Stimulated activated CD8-positive, alpha-beta memory T cell treated with anti-CD3 and anti-CD28 coated beads, Interleukin-15, amount 100 ng/mL, for 48 hours (primary cell): Measurements from ENCODE around the gene AGK.

Source experiments
- DNase-seq, 2 donors: peaks; one replicate each; pipeline ENCODE4 v3.0.0-alpha.2; 2020; ENCODE audit warnings: low read depth in 2 of 2

The AGK gene

DNA sequence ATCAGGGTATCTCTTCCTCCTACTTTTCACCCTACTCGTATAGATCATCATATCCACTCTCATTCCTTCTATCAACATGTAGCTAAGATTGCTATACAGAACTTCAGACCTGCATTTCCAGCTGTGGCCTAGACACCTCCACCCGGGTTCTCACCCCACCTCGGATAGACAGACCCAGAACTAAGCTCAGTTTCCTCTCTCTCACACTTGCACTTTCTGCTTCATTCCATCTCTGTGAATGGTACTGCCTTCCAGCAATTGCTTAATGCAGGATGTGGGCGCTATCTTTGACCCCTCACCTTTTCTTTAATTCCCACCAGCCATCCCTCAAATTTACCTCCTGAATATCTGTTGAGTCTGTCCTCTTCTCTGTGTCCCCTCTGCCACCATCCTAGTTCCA lies 35.7 kb downstream of the AGK start:
- DNase-seq = no peak

DNA sequence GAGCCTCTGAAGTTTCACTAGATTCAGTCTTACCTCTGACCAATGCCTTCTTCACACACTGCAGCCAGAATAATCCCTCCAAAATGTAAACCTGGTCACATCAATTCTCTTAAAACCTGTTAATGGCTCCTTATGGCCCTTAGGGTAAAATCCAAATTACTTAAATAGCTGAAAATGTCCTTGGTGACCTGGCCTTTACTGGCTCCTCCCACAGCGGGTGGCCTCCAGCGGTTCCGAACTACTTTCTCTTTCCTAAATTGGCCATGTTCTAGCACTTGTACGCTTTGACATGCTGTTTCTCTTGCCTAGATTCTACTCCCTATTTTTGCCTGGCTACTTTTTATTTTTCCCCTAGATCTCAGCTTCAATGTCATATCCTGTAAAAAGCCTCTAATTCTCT lies 36.1 kb downstream of the AGK start:
- no peak for DNase-seq

DNA sequence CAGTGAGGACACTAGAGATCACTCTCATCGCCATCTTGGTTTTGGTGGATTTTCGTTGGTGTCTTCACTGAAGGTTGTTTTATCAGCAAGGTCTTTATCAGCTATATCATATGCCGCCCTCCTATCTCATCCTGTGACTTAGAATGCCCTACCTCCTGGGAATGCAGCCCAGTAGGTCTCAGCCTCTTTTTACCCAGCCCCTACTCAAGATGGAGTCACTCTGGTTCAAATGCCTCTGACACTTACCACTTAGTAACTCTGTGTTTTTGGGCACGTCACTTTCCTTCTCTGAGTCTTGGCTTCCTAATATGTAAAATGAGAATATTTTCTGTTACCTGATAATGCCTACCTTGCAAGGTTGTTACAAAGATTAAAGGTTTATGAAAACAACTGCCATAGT lies 37.7 kb downstream of the AGK start:
- no peak for DNase-seq

DNA sequence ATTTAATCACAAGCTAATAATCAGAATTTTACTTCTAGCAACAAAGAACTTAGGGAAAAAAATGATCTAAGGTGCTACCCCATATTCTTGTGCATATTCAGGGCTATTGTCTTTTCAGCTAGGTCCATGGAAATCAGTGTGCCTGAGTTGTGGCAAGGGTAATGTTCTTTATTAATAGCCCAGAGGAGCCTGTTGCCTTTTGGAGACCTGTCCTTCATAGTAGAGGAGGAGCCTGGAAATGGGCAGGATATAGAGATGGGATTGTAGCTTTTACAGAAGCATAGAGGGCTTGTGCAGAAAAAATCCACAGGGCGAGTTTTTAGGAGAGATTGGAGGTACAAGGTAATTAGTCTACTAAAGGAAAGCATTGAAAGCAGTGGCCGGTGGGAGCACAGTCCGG lies 38.9 kb downstream of the AGK start:
- no peak for DNase-seq

DNA sequence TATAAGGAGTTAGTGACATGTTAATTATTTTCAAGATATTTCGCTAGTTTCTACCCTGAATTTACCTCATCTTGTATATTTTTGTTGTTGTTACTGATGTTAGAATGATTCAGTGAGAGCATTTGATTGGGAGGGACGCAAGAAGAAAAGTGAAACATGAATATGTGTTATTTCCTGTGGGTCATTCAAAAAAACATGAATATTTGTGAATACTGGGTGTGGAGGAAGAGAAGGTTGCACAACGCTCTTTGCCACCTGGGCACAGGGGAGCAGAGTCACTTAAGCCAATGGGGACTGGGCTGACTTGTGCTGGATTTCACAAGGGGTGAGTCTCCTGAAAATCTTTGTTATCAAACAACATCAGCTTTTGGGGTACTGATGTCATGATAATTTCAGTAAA lies 39.5 kb downstream of the AGK start:
- no peak for DNase-seq

DNA sequence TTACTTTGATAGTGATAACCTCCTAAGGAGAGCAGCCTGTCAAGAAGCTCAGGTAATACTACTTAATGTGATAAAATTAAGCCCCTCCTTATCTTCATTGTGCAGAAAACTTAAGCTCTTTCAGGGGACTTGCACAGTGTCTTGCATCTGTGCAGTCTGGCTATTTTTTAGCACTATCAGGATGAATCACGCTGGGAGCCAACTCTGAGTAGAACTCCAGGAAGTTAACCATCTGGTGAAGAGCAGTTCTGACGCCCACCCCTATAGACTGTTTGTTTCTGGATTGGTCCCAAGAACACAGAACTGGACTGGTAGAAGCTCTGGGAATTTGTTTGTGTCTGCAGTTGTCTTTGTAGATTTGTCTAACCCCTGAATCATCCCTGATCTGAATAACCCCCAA lies 41.9 kb downstream of the AGK start:
- DNase-seq = no peak

DNA sequence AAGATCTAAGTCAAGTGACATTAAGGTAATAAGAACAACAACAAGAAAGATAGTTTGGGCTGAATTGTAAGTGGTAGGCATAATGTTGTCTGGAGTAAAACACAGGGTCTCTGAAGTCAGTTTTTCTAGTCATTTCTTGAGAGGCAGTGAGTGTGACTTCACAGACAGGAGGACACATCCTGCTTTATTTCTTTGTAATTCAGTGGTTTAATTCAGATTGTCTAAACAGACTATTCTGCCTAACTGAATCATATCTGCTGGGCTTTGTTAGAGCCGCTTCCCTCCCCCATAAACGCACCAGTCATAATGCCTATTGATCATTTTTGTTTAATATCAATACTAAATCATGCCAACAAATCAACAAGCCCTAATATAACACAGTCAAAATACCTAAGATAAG lies 46.8 kb downstream of the AGK start:
- no peak for DNase-seq

DNA sequence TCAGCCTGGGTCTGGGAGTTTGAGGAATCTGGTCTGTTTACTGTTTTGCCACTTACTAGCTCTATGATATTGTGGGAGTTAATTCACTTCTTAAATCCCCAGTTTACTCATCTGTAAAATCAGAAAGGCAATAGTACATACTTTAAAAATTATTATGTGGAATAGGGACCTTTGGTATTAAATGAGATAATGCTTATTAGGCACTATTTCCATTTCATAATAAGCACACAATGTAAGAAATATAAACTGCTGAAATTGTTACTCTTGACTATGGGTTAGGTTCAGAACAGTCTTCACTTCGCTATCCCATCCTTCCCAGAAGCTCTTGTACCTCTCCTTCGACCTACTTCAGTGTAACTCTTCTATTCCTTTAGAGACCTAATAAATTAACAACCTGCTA lies 47.2 kb downstream of the AGK start:
- DNase-seq = no peak

DNA sequence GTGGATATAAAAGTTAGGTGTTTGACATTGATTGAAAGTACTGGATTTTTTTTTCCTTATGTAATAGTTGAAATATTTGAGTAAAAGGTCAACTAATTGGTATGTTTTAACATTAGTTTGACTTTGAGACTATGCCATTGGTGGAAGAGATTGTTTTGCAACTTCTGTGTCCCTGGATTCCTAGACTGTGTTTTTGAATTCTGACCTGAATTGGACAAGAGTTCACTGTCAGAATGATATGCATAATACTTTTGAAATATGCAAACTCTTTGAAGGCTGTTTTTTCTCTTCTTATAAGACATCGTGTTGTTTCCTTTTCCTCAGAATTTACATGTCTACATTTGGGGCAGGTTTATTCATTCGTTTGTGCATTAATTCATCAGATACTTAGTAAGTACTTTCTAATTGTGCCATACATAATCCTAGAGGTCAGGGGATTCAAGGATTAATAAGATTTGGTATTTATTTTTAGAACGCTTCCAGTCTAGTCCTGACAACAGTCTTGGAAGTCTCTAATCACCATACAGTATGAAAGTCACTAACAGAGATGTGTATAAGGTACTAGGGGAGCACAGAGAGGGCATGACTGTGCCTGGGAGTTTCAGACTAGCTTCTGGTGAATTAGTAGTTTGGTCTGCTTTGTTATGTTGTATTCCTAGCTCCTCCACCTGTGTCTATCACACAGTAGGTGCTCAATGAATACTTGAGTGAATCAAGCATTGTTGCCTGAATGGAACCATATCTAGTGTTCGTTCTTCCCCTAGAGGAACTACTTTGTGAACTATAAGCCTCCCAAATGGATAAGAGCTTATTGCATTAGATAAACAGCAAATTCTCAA lies 49.2 kb downstream of the AGK start:
- no peak for DNase-seq

DNA sequence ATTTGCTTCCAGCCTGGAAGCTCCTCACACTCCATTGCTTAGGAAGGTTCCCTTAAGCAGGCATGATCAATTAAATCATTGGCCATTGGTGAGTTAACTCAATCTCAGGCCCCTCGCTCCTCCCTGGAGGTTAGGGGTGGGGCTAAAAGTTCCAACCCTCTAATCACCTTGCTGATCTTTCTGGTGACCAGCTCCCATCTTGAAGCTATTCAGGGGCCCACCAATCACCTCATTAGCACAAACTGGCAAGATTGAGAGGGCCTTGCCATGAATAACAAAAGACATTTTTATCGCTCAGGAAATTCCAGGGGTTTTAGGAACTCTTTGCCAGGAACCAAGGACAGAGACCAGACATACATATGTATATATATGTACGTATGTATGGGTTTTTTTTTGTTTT lies 58.4 kb downstream of the AGK start:
- no peak for DNase-seq

DNA sequence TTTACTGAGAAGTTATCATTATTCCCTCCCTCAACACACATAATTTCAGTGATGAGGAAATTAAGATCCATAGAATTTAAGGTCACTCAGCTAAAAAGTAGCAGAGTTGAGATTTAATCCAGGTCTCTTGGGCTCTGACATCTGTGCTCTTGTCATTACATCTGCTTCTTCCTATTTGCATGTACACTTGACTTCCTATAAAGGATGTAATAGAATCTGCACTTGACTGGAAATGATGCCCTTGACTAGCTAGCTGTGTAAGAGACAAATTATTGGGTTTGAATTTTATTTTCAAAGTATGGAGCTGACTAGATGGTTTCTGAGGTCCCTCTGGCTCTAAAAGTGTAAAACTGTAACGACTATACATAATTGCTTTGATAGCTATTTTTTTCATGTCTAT lies 59.5 kb downstream of the AGK start:
- no peak for DNase-seq

DNA sequence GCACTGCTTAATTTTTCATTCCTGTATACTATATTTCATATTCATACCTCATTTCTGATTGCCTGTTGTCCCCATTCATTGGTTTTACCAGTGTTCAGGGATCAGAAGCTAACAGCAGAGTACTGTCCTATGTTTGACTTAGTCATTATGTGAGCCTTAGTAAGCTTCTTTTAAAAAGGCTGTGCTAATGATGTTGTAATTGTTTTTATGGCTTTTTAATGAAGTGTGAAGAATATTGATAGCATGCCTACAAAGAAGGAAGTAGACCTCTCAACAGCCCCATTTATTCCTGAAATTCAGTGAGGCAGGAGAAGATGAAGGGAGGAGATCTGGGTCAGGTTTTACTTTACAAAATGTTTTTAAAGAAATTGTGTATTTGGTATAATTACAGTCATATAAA lies 61.7 kb downstream of the AGK start:
- no peak for DNase-seq

DNA sequence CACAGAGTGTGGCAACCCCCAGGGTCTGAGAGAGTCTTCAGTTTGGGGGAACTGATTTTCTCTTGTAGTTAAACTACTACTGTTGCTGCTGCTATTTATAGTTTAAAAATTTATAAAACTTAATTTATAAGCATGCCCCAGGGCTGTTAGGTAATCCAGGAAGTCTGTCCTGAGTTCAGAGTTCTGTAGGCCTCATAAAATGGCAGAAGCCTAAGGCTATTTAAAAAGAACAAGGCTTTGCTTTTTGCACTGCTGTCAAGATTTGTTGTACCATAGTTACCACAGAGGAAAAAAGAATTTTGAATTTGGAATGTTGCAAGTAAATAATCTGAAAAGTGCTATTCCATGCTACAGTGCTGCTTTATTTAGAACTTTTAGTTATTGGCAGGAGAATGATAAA lies 66.1 kb downstream of the AGK start:
- DNase-seq = no peak

DNA sequence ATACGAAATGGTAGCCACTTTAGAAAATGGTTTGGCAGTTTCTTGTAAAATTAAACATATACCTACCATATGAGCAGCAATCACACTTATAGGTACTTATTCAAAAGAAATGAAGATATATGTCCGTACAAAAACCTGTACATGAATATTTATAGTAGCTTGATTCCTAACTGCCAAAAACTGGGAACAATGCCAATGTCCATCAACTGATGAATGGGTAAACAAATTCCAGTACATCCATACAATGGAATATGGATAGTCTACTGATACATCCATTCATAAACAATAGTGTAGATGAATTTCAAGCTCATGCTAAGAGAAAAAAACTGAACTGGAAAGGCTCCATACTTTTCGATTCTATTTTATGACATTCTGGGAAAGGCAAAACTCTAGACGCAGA lies 68.5 kb downstream of the AGK start:
- no peak for DNase-seq

DNA sequence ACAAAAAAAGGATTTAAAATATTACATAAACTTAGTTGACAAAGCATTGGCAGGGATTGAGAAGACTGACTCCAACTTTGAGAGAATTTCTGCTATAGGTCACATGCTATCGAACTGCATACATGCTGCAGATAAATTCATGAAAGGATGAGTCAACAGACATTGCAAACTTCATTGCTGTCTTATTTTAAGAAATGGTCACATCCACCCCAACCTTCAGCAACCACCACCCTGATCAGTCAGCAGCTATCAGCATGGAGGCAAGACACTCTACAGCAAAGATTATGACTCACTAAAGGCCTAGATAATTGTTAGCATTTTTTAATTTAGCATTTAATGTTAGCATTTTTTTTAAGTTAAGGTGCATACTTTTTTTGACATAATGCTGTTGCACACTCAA lies 73.6 kb downstream of the AGK start:
- DNase-seq = no peak

DNA sequence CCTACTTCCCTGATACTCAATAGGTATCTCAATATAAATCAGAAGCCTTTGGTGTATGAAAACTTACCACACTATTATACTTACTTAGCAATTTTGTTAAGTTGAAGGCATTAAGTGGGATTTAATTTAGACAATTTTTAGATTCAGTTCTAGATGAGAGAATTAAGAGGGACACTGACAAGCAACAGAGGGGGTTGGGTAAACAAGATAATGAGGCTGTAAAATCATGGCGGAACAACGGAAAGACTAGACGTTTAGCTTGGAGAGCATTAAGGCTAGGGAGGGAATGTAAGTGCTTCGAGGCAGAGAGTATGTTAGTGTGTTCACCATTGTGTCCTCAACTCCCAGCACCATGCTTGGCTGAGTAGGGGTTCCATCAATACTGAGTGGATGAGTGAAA lies 79.4 kb downstream of the AGK start:
- DNase-seq = no peak

DNA sequence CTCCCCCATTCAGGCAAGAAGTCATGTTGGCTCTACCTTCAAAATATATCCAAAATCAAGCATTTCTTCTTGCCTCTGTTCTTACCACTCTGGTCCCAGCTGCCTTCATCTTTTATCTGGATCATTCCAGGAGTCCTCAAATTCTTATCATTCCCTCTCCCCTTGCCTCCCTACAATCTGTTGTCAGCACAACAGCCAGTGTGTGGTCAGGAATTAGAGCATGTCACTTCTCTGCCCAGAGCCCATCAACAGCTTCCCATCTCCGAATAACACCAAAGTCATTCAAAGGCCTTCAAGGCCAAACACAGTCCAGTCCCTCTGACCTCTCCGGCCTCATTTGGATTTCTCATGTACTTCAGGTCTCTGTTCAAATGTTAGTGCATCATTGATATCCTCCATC lies 80.3 kb downstream of the AGK start:
- no peak for DNase-seq

DNA sequence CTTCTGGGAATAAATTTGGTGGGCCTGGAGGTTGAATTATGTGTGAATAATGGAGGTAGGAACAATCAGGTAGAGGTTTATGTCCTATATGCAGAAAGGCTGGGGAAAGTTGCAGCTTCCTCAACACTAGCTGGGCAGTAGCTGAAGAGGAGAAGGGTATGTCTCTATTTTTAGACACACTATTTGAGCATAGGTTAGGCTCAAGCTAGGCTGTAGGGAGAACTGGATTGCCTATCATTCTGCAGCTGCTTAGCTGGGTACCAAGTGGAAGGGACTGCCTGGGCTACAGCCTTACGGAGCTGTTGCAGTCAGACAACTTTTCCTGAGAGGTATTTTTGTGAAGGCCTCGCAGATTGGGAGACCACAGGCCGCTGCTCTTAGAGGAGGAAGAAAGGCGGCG lies 82.9 kb downstream of the AGK start:
- DNase-seq = no peak

DNA sequence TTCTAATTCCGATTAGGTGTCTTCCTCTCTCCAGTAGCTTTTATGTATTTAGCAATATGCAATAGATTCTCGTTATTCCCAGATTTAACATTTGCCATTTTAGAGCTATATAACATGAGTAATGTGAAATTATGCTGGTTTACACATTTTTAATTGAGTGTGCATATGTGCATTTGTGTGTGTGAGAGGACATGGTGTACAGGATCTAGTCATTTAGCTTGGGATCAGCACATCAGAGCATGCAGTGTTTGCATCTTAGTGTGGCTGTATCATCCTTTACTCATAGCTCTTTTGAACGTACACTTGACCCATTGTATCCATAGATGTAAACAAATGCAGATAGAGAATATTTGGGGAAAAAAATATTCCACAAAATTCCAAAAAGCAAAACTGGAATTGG lies 84.8 kb downstream of the AGK start:
- no peak for DNase-seq

DNA sequence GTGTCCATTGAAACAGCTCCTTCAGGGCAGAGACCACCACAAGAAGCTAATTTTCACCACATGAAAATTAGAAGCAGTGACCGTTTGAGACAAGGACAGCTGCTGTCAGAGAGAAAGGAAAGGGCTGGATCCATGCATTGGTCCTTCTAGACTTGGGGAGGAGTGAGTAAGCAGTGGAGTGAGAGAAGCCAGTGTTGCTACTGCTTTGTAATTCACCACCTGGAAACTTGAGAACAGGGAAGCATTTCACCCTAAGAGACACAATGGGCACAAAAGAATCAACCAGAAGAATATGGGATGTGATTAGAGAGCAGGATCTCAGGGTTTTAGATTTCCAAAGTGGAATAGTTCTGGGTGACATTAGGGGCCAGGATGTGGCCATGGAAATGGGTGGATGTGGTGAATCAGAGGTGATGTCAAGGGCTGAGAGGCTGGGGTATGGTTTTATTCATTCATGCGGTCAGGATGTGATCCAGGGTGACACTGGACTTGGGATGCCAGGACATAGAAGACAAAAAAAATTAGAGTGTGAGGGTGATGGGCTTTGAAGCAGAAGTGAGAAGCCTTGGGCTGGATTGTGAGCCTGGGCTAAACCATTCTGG lies 89.1 kb downstream of the AGK start:
- DNase-seq = no peak

DNA sequence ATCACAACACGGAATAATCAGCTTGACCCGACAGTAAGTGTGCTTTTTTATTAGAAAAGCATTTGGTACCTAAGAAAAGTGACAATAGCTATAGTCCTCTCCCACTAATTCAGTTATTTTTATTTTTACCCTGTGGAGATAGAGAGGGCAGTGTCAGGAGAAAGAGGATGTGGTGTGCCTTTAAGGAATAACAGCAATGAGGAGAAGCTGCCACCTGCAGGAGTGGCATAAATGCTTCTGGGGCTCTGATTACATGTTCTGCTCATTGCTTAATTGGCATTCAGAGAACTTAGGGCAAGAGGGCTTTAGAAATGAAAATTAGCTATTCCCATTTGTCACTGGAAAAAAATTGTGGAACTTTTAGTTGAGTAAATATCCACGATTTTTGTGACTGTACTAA lies 90.7 kb downstream of the AGK start:
- DNase-seq = no peak

DNA sequence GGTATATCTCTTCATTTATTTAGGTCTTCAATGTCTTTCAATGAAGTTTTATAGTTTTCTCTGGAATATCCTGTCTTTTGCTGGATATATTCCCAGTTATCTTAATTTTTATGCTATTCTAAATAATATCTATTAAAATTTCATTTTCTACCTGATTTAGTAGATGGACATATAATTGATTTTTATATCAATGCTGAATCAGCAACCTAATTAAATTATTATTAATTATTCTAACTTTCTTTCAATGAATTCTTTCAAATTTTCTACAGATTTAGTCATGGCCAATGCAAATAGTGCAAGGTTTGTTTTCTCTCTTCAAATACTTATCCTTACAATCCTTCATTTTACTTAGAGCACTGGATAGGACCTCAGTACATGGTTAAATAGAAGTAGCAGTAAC lies 94.0 kb downstream of the AGK start:
- DNase-seq = no peak

DNA sequence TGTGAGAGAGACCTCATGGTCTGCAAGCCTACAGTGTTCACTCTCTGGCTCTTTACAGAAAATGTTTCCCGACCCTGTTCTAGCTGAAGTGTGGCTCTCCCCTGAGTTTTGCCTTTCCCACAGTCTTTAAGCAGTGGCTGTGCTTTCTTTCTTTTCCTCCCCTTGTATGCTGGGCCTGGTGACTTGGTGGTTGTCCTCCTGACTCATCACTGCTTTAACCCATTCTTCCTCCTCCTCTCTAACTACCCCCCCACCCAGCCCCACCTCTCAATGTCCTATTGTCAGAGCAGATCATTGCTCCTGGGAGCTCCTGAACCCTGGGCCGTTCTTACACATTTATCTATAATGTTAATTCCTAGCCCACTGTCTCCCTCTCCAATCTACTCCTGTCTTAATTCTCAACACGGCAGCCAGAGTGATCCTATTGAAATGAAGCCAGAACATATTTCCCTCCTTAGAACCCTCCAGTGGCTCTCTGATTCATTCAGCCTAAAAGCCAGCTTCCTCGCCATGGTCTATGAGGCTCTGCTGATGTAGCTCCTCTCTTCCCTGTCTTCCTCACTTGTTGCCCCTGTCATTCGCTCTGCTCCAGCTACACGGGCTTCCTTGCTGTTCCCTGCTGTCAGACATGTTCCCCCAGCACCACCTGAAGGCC lies 95.7 kb downstream of the AGK start:
- no peak for DNase-seq
